ENCODE results near the gene IFT57.

IFT57 gene

DNA sequence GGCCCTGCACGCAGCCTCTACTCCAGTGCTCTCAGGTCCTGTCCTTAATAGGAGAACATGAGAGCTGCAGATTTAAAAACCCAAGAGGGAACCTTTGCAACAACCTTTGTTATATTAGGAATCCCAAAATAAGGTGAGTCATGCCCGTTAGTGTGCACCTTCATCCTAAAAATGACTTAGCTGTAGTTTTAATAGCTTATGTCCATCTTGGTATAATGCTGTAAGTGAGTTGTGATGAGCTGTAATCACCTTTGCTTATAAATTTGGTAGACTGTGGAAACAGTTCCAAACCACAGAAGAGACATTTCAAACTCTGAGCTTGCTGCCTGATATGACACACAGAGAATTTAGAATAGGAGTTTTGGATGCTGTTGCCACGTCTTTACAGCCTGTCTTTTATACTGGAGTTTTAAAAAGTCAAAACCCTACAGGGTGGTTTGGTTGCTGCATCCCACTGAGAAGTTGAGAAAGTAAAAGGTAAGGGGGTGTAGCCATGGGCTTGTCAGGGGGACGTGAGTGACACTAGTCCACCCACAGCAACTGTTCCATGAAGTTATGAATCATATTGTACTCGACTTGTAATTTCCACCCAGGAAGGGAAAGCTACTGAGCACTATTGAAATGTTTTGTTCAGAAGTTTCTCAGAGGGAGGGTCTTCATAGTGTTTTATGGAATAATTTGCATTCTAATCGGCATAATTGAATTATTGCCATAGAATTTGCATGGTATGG, 104.0 kb downstream of the IFT57 start:
- peak; percentile 96 for ATAC-seq
- DNase-seq, result peak; percentile 40
- H3K36me3 Mint-ChIP-seq (ENCODE audit: low read depth), result no peaks in the 10 kb centered on the region
- H3K27me3 Mint-ChIP-seq, result no peaks in the 10 kb centered on the region
- peaks cover 56% of the 10 kb centered on the region for H3K4me1 Mint-ChIP-seq
- peak overlapping the region; percentile 19 for H3K4me3 Mint-ChIP-seq
- H3K9me3 Mint-ChIP-seq, result peaks cover 10% of the 10 kb centered on the region
- peak overlapping the region; percentile 84 for H3K27ac Mint-ChIP-seq

DNA sequence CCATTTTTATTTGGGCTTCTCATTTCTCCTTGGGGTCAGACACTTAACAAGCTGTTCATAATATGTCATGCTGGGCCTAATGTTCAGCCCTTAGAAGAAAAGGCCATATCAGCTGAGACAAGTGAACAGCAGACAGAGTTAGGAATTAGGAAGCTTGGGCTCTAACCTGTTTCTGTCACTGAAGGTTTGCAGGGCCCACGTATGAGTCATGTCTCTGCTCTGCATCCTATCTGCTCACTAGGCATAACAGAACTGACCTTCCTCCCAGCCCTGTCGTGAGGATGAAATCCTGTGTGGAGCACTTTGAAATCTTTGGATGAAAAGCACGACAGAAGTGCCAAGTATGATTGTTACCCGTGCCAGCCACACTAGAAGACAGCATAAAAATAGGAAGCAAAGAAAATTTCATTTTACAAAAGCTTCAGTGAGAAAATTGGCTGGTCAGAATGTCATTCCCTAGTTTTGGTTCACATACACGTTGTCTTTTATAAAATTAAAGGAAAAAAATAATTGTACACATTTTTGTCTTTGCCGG, 104.9 kb downstream of the IFT57 start:
- no peak for DNase-seq
- no peak overlapping the region for H3K4me3 Mint-ChIP-seq
- ATAC-seq, result peak; percentile 39
- H3K4me1 Mint-ChIP-seq, result peaks cover 47% of the 10 kb centered on the region
- H3K27ac Mint-ChIP-seq, result peak overlapping the region; percentile 55
- H3K9me3 Mint-ChIP-seq, result peaks cover 10% of the 10 kb centered on the region
- H3K36me3 Mint-ChIP-seq (ENCODE audit: low read depth), result no peaks in the 10 kb centered on the region
- H3K27me3 Mint-ChIP-seq, result no peaks in the 10 kb centered on the region

DNA sequence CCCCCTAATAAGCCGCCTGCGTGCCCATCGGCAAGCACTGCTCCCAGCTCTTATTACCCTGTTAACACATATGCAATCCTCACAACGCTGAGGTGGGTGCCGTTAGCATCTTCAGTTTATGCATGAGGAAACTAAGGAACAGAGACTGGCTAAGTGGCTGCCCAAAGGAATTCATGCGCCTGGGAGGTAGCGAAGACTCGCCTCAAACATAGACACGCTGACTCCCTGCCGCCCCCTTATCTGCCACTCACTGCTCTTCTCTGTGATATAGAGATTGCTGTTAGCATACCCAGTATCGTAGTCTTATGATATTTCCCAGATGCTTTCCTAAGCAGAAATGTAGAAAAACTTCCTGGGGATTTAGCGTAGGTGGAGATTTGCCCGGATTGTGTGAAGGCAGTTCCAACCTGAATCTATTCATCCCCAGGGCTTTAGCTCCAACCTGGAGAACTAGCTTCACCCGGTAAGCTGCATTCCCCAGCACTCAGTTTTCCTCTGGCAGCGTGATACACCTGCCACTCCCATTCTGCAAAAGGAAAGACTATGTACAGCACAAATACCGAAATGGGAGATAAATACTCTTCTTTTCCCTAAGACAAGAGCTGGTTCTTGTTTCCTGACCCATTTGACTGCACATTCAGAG, 107.7 kb downstream of the IFT57 start:
- H3K4me3 Mint-ChIP-seq, result no peak overlapping the region
- H3K27ac Mint-ChIP-seq, result no peak overlapping the region
- ATAC-seq (no peak), DNase-seq (no peak)
- peaks cover 28% of the 10 kb centered on the region for H3K4me1 Mint-ChIP-seq
- no peaks in the 10 kb centered on the region for H3K27me3 Mint-ChIP-seq
- peaks cover 9% of the 10 kb centered on the region for H3K9me3 Mint-ChIP-seq
- H3K36me3 Mint-ChIP-seq (ENCODE audit: low read depth), result no peaks in the 10 kb centered on the region

DNA sequence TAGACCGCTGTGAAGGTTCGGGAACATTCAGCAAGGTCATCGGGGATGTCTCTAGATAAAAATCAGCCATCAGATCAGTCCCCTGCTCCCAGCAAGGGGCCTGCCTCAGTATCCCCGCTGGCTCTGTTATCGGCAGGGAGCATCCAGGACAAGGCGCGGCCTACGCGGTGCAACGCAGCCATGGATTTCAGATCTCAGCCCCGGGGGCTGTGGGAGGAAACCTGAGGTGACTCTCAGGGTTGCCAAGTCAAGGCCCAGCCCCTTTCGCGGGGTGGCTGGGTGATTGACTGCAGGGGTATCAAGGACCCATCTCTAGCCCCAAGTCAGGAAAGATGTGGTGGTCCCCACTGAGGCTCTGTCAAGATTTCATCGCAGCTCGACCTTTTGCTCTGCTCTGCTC, 108.2 kb downstream of the IFT57 start:
- Mint-ChIP-seq H3K27ac (no peak overlapping the region), H3K9me3 (peaks cover 3% of the 10 kb centered on the region), H3K27me3 (no peaks in the 10 kb centered on the region), H3K4me1 (peaks cover 22% of the 10 kb centered on the region), H3K4me3 (no peak overlapping the region), H3K36me3 (ENCODE audit: low read depth) (no peaks in the 10 kb centered on the region)
- ATAC-seq (no peak), DNase-seq (no peak)

GRCh38 chr3:108110934-108111333, 111.3 kb downstream of the IFT57 start:
- no peak overlapping the region for H3K4me3 Mint-ChIP-seq
- DNase-seq (no peak), ATAC-seq (no peak)
- H3K36me3 Mint-ChIP-seq (ENCODE audit: low read depth), result no peaks in the 10 kb centered on the region
- no peaks in the 10 kb centered on the region for H3K27me3 Mint-ChIP-seq
- no peaks in the 10 kb centered on the region for H3K9me3 Mint-ChIP-seq
- H3K27ac Mint-ChIP-seq, result no peak overlapping the region
- H3K4me1 Mint-ChIP-seq, result peaks cover 7% of the 10 kb centered on the region
